ENCODE measurements around the gene GIN1.

DNA sequence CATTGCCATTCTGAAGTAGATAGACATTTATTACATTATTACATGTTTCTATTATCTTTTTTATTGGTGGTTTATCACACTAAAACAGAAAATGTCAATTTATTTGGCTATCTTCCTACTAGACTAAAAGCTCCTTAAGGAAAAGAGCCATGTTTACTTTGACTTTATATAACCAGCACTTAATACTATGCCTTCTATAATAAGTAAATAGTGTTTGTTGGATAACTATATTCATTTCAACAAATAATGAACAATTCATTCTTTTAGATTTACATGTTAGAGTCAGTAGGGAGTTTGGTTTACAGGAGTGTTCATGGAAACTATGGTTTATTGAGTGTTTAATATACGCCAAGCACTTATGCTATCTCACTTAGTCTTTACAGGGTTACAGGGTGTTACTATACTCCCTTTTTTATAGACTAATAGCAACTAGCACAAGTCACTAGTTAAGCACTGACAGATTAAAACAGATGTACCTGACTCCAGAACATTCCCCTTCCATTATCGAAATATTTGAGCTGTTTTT, 7.4 kb upstream of the GIN1 start:
- TF ChIP-seq, protein P1, sequence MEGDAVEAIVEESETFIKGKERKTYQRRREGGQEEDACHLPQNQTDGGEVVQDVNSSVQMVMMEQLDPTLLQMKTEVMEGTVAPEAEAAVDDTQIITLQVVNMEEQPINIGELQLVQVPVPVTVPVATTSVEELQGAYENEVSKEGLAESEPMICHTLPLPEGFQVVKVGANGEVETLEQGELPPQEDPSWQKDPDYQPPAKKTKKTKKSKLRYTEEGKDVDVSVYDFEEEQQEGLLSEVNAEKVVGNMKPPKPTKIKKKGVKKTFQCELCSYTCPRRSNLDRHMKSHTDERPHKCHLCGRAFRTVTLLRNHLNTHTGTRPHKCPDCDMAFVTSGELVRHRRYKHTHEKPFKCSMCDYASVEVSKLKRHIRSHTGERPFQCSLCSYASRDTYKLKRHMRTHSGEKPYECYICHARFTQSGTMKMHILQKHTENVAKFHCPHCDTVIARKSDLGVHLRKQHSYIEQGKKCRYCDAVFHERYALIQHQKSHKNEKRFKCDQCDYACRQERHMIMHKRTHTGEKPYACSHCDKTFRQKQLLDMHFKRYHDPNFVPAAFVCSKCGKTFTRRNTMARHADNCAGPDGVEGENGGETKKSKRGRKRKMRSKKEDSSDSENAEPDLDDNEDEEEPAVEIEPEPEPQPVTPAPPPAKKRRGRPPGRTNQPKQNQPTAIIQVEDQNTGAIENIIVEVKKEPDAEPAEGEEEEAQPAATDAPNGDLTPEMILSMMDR (IDR thresholded peaks at IDR 0.05; ENCODE audit: insufficient read depth, low read depth, low read length), result no peak
- no peak for TF ChIP-seq EZH2 (IDR thresholded peaks at IDR 0.05; ENCODE audit: insufficient read depth, low read length)

All from astrocyte (in vitro differentiated cells and primary cell).